ENCODE results near the gene HTRA1. TPM values are rescaled to one million over a fixed set of nuclear protein-coding genes. Genes with fewer than 3 reads are reported as not detected.

HTRA1 gene
- total RNA-seq, 1 experiment from 2014 or later, result 32.8 TPM

DNA sequence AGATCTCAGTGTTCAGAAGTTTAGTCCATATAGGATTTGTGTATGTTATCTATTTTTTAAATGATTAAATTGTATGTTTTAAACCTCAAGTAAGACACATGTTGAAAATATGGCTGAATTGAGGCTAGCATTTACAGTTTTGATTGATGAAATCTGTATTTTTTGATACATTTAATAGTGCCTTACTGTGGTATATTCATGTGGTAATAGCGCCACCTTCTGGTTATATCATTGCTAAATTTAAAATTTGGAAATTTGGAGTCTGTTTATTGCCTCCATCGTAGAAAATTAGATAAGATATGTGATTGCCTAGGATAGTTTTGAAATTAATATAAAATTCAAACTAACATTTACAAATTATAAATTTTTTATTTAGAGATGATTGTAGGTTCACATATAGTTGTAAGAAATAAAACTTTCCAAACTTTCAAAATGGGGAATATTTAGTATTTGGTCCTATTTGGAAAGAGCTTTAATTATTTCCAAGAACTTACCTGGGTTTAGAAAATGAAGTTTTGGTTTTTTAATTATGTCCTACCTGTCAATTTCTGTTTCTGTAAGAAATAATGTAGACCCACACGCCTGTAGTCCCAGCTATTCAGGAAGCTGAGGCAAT lies 26.0 kb upstream of the HTRA1 start:
- H3K4me3 ChIP-seq (ENCODE audit: low read depth in 2 of 2, low read length in 2 of 2), result no peak overlapping the region
- ATAC-seq (peak; percentile 78), DNase-seq (ENCODE audit: low read depth, low spot score) (peak; percentile 18)
- H3K4me1 ChIP-seq (ENCODE audit: control insufficient read depth, insufficient read depth, low read length), result no peaks in the 10 kb centered on the region
- H3K9me3 ChIP-seq (ENCODE audit: control insufficient read depth, insufficient read depth, low read depth, low read length), result no peaks in the 10 kb centered on the region
- intact Hi-C loops (cut with micrococcal nuclease; ENCODE audit: unreplicated experiment) (loop anchor here (1.0 kb wide), 1 partner anchor 136 kb away; no protein-coding TSS in a partner anchor), in situ Hi-C loops (cut with HindIII; ENCODE audit: low pct_unique_long_range_greater_than_20kb, low sequenced_read_pairs) (no loop called here)
- ChIA-PET CTCF (interaction anchor here (0.5 to 3.9 kb wide), 7 partner anchors 10 to 203 kb away, joined by 3 to 28 read pairs (median 3); no protein-coding TSS in a partner anchor), POLR2A (no interaction called here)
- no peak overlapping the region for H3K27ac ChIP-seq (ENCODE audit: low read length)
- no TSS peak for BruUV-seq (replicated peaks)
- no peaks in the 10 kb centered on the region for H3K27me3 ChIP-seq (ENCODE audit: control insufficient read depth, insufficient read depth, low read length)
- TF ChIP-seq POLR2AphosphoS5 (IDR thresholded peaks at IDR 0.05; ENCODE audit: low read depth, low read length) (no peak), TCF7L2 (IDR thresholded peaks at IDR 0.05; ENCODE audit: low read depth, low read length) (no peak), SIN3A (IDR thresholded peaks at IDR 0.05; ENCODE audit: borderline replicate concordance, insufficient read depth, low read depth, low read length) (no peak)
- TF ChIP-seq, protein P1, sequence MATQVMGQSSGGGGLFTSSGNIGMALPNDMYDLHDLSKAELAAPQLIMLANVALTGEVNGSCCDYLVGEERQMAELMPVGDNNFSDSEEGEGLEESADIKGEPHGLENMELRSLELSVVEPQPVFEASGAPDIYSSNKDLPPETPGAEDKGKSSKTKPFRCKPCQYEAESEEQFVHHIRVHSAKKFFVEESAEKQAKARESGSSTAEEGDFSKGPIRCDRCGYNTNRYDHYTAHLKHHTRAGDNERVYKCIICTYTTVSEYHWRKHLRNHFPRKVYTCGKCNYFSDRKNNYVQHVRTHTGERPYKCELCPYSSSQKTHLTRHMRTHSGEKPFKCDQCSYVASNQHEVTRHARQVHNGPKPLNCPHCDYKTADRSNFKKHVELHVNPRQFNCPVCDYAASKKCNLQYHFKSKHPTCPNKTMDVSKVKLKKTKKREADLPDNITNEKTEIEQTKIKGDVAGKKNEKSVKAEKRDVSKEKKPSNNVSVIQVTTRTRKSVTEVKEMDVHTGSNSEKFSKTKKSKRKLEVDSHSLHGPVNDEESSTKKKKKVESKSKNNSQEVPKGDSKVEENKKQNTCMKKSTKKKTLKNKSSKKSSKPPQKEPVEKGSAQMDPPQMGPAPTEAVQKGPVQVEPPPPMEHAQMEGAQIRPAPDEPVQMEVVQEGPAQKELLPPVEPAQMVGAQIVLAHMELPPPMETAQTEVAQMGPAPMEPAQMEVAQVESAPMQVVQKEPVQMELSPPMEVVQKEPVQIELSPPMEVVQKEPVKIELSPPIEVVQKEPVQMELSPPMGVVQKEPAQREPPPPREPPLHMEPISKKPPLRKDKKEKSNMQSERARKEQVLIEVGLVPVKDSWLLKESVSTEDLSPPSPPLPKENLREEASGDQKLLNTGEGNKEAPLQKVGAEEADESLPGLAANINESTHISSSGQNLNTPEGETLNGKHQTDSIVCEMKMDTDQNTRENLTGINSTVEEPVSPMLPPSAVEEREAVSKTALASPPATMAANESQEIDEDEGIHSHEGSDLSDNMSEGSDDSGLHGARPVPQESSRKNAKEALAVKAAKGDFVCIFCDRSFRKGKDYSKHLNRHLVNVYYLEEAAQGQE (IDR thresholded peaks at IDR 0.05; ENCODE audit: insufficient read depth in 1 of 2, low read depth in 2 of 2, low read length in 1 of 2), result no peak
- TF ChIP-seq, protein P2, sequence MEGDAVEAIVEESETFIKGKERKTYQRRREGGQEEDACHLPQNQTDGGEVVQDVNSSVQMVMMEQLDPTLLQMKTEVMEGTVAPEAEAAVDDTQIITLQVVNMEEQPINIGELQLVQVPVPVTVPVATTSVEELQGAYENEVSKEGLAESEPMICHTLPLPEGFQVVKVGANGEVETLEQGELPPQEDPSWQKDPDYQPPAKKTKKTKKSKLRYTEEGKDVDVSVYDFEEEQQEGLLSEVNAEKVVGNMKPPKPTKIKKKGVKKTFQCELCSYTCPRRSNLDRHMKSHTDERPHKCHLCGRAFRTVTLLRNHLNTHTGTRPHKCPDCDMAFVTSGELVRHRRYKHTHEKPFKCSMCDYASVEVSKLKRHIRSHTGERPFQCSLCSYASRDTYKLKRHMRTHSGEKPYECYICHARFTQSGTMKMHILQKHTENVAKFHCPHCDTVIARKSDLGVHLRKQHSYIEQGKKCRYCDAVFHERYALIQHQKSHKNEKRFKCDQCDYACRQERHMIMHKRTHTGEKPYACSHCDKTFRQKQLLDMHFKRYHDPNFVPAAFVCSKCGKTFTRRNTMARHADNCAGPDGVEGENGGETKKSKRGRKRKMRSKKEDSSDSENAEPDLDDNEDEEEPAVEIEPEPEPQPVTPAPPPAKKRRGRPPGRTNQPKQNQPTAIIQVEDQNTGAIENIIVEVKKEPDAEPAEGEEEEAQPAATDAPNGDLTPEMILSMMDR (IDR thresholded peaks at IDR 0.05), result peak; percentile 66; the same call in 1 of the 2 replicates
- peaks cover 13% of the 10 kb centered on the region for H3K36me3 ChIP-seq (ENCODE audit: control insufficient read depth, insufficient read depth, low read length)

DNA sequence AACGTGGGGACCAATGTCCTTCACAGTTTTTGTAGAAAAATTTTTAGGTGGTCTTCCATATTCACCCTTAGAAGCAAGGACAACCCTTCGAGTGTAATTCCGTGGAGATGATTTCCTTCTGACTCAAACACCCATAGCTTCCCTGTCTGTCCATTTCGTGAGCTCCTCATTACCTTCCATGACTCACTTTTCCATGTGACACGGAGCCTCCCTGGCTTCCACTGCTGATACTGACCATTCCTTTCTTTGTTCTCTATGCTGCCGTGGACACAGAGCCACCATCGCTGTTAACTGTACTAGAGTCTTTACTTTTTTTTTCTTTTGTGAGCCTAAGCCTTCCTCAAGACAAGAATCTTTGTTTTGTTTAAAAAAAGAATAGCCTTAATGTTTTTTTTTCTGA lies 19.4 kb upstream of the HTRA1 start:
- peak; percentile 79 for ATAC-seq
- in situ Hi-C loops (cut with HindIII; ENCODE audit: low pct_unique_long_range_greater_than_20kb, low sequenced_read_pairs) (no loop called here), intact Hi-C loops (cut with micrococcal nuclease; ENCODE audit: unreplicated experiment) (no loop called here)
- POLR2A ChIA-PET, result no interaction called here
- Histone ChIP-seq H3K27ac (ENCODE audit: low read length) (no peak overlapping the region), H3K9me3 (ENCODE audit: control insufficient read depth, insufficient read depth, low read depth, low read length) (no peaks in the 10 kb centered on the region), H3K4me1 (ENCODE audit: control insufficient read depth, insufficient read depth, low read length) (peaks cover 7% of the 10 kb centered on the region; the same call in 1 of the 2 replicates), H3K4me3 (ENCODE audit: low read depth in 2 of 2, low read length in 2 of 2) (no peak overlapping the region), H3K36me3 (ENCODE audit: control insufficient read depth, insufficient read depth, low read length) (no peaks in the 10 kb centered on the region), H3K27me3 (ENCODE audit: control insufficient read depth, insufficient read depth, low read length) (no peaks in the 10 kb centered on the region)
- peak; percentile 30 for DNase-seq (ENCODE audit: low read depth, low spot score)
- BruUV-seq (replicated peaks), result no TSS peak
- TF ChIP-seq, protein P1 (IDR thresholded peaks at IDR 0.05; ENCODE audit: insufficient read depth in 1 of 2, low read depth in 2 of 2, low read length in 1 of 2), result no peak
- TF ChIP-seq, protein P2 (IDR thresholded peaks at IDR 0.05), result no peak
- no peak for TF ChIP-seq TCF7L2 (IDR thresholded peaks at IDR 0.05; ENCODE audit: low read depth, low read length)
- CTCF ChIA-PET, result no interaction called here
